Lung (tissue), 12 donors: ENCODE data around the gene THADA. TPM values are rescaled to one million over a fixed set of nuclear protein-coding genes. Genes with fewer than 3 reads are reported as not detected.

ENCODE experiments used
- ATAC-seq: fragments of 200-7000 bp; cut with Tn5 transposase; one replicate; pipeline ENCODE4 v1.9.1; 2020; ENCODE audit warnings: moderate number of reproducible peaks; ENCODE audit not compliant: insufficient read depth, low FRiP score
- DNase-seq, 3 donors: peaks; one replicate each; pipeline ENCODE4 v3.0.0-alpha.2; 2013 to 2017
- H3K27ac ChIP-seq, 2 donors: one replicate each; pipeline ENCODE4 v1.5.1; 2013; ENCODE audit warnings: mild to moderate bottlenecking in 2 of 2, moderate library complexity in 2 of 2, control low read depth in 1 of 2, inconsistent platforms in 1 of 2, low read depth in 1 of 2, low read length in 1 of 2
- H3K27me3 ChIP-seq, 3 donors: one replicate each; pipeline ENCODE4 v1.5.1; 2013; ENCODE audit warnings: low read length in 2 of 3; ENCODE audit not compliant: control insufficient read depth in 3 of 3, insufficient read depth in 3 of 3
- H3K36me3 ChIP-seq, 4 donors: one replicate each; pipeline ENCODE4 v1.5.1; 2013; ENCODE audit warnings: low read length in 4 of 4, mild to moderate bottlenecking in 1 of 4, moderate library complexity in 1 of 4; ENCODE audit not compliant: control insufficient read depth in 4 of 4, insufficient read depth in 4 of 4
- H3K4me1 ChIP-seq, 5 donors: one replicate each; pipeline ENCODE4 v1.5.1; 2013; ENCODE audit warnings: low read length in 5 of 5, mild to moderate bottlenecking in 2 of 5, moderate library complexity in 1 of 5; ENCODE audit not compliant: control insufficient read depth in 5 of 5, insufficient read depth in 5 of 5
- H3K4me3 ChIP-seq: one replicate; pipeline ENCODE4 v1.5.1; 2013; ENCODE audit warnings: mild to moderate bottlenecking, control low read depth, moderate library complexity
- H3K9ac ChIP-seq, 2 donors: one replicate each; pipeline ENCODE4 v1.5.1; 2013; ENCODE audit warnings: low read length in 2 of 2, control low read depth in 1 of 2; ENCODE audit not compliant: insufficient read depth in 1 of 2
- H3K9me3 ChIP-seq, 4 donors: one replicate each; pipeline ENCODE4 v1.5.1; 2013; ENCODE audit warnings: low read length in 3 of 4, mild to moderate bottlenecking in 1 of 4, moderate library complexity in 1 of 4; ENCODE audit not compliant: control insufficient read depth in 4 of 4, insufficient read depth in 3 of 4
- WGBS, 2 donors: extraction: QIAGEN DNeasy Blood & Tissue Kit; methylation state at CpG; one replicate each; pipeline ENCODE4 v1.1.7; 2013; 5-methylcytosine and 5-hydroxymethylcytosine counted together
- polyA plus RNA-seq, 2 donors: library from polyadenylated mRNA; stranded (reverse); fragments of 200-250 nt; gene quantifications; one replicate each; pipeline ENCODE4 v1.2.1, GENCODE V29; 2013
- total RNA-seq, 2 donors: library from RNA; depleted of rRNA in 1 of 2; stranded (reverse); fragments of >200 nt in 1 of 2; gene quantifications; one replicate each; pipeline ENCODE4 v1.2.1, GENCODE V29; 2014 to 2021
- TF ChIP-seq, protein P1 (sequence below): IDR thresholded peaks from 2 replicates; pipeline ENCODE4 v1.5.1; 2012; ENCODE audit warnings: mild to moderate bottlenecking; ENCODE audit errors: control extremely low read depth, extremely low read depth
- donor health status: control.
- donor health status: control.
- donor health status: Bipolar disorder and iron deficiency.
- donor health status: healthy.
- donor health status: DM: yes; HTN: yes; CAD: no.

Gene THADA
- total and polyA plus RNA-seq, 4 donors: 11.3 to 72.5 (median 25.2) TPM

- Histone ChIP-seq H3K9me3 (no peaks in the 10 kb centered on the region), H3K4me1 (peaks cover 0 to 40% (median 21%) of the 10 kb centered on the region in 5 donors), H3K27me3 (no peaks in the 10 kb centered on the region), H3K36me3 (no peaks in the 10 kb centered on the region), H3K9ac (peak overlapping the region in 1 of 2 donors; percentile 34), H3K27ac (peak overlapping the region in 1 of 2 donors; percentile 45), H3K4me3 (no peak overlapping the region)
- ATAC-seq (no peak), DNase-seq (peak; percentile 68 to 98 (median 94))
- WGBS, 2 donors: 16 to 19% methylated on average over 1 of the region's 1 CpG
- TF ChIP-seq, protein P1, sequence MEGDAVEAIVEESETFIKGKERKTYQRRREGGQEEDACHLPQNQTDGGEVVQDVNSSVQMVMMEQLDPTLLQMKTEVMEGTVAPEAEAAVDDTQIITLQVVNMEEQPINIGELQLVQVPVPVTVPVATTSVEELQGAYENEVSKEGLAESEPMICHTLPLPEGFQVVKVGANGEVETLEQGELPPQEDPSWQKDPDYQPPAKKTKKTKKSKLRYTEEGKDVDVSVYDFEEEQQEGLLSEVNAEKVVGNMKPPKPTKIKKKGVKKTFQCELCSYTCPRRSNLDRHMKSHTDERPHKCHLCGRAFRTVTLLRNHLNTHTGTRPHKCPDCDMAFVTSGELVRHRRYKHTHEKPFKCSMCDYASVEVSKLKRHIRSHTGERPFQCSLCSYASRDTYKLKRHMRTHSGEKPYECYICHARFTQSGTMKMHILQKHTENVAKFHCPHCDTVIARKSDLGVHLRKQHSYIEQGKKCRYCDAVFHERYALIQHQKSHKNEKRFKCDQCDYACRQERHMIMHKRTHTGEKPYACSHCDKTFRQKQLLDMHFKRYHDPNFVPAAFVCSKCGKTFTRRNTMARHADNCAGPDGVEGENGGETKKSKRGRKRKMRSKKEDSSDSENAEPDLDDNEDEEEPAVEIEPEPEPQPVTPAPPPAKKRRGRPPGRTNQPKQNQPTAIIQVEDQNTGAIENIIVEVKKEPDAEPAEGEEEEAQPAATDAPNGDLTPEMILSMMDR: no peak
These were observed 77.7 kb downstream of the THADA start for GRCh38 chr2:43518181-43518580.

- Histone ChIP-seq H3K4me3 (no peak overlapping the region), H3K4me1 (peaks cover 0 to 44% (median 21%) of the 10 kb centered on the region in 5 donors), H3K36me3 (no peaks in the 10 kb centered on the region), H3K9me3 (no peaks in the 10 kb centered on the region), H3K9ac (peak overlapping the region in 1 of 2 donors; percentile 13), H3K27ac (peak overlapping the region in 1 of 2 donors; percentile 53), H3K27me3 (no peaks in the 10 kb centered on the region)
- ATAC-seq: no peak
- TF ChIP-seq, protein P1: no peak
- DNase-seq: no peak
- 65 to 66% methylated on average over 5 of the region's 5 CpGs for WGBS, 2 donors
These were observed 79.9 kb downstream of the THADA start for GRCh38 chr2:43515807-43516497.

DNA sequence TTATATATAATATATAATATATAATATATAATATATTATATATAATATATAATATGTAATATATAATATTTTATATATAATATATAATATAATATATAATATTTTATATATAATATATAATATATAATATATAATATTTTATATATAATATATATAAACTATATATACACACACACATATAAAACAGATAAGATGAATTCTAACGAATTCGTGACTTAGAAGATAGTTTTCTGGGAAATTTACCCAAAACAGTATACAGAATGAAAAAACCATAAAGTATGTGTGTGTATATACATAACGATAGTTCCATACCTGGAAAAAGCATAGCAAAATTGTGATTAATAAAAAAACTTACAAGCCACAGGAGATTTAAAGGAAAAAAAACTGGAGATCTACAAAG is 80.6 kb downstream of the THADA start:
- Histone ChIP-seq H3K9me3 (no peaks in the 10 kb centered on the region), H3K4me3 (no peak overlapping the region), H3K4me1 (peaks cover 0 to 44% (median 21%) of the 10 kb centered on the region in 5 donors), H3K27me3 (no peaks in the 10 kb centered on the region), H3K27ac (no peak overlapping the region), H3K36me3 (no peaks in the 10 kb centered on the region), H3K9ac (no peak overlapping the region)
- TF ChIP-seq, protein P1: no peak
- DNase-seq (no peak), ATAC-seq (no peak)
- WGBS, 2 donors: 98 to 99% methylated on average over 3 of the region's 3 CpGs

DNA sequence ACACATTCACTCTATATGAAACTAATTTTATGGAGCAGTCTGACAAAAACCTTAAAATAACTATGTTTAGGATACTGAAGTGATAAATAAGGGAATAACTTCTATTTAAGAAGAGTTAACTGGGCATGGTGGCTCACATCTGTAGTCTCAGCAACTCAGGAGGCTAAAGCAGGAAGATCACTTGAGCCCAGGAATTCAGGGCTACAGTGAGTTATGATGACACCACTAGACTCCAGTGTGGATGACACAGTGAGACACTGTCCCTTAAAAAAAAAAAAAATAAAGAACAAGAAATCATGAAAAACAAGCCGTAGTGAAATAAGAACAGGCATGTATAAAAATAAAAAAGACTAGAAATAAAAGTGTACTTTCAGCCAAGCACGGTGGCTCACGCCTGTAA is 82.0 kb downstream of the THADA start:
- Histone ChIP-seq H3K4me3 (no peak overlapping the region), H3K9ac (peak overlapping the region in 1 of 2 donors; percentile 4), H3K36me3 (peaks cover 0 to under 1% (median 0%) of the 10 kb centered on the region in 4 donors), H3K27ac (no peak overlapping the region), H3K4me1 (peaks cover 0 to 35% (median 16%) of the 10 kb centered on the region in 5 donors), H3K27me3 (no peaks in the 10 kb centered on the region), H3K9me3 (no peaks in the 10 kb centered on the region)
- WGBS, 2 donors: 92 to 97% methylated on average over 3 of the region's 3 CpGs
- TF ChIP-seq, protein P1: no peak
- ATAC-seq (no peak), DNase-seq (no peak)
